Mesenchymal stem cell (in vitro differentiated cells and primary cell): ENCODE measurements around the gene MELK.

Source experiments
- DNase-seq: peaks from one replicate; pipeline ENCODE4 v3.0.0-alpha.2; 2013
- H2AFZ ChIP-seq: one replicate; pipeline ENCODE4 v1.6.1; 2013; ENCODE audit warnings: low read depth, mild to moderate bottlenecking, control low read depth, inconsistent platforms, low read length, moderate library complexity
- H2AK5ac ChIP-seq: 2 replicates; pipeline ENCODE4 v1.6.1; 2013; ENCODE audit warnings: low read length, moderate library complexity, mild to moderate bottlenecking, inconsistent platforms; ENCODE audit not compliant: severe bottlenecking
- H2BK120ac ChIP-seq: one replicate; pipeline ENCODE4 v1.6.1; 2013; ENCODE audit warnings: low read depth, mild to moderate bottlenecking, inconsistent platforms, low read length, moderate library complexity
- H2BK12ac ChIP-seq, 2 experiments: one replicate each; pipeline ENCODE4 v1.6.1; 2013; ENCODE audit warnings: inconsistent platforms in 2 of 2, low read length in 2 of 2, mild to moderate bottlenecking in 2 of 2, moderate library complexity in 2 of 2, control low read depth in 1 of 2
- H2BK15ac ChIP-seq: one replicate; pipeline ENCODE4 v1.6.1; 2013; ENCODE audit warnings: mild to moderate bottlenecking, low read depth, inconsistent platforms; ENCODE audit not compliant: poor library complexity, severe bottlenecking
- H2BK5ac ChIP-seq: 2 replicates; pipeline ENCODE4 v1.6.1; 2013; ENCODE audit warnings: low read depth, mild to moderate bottlenecking, low read length, control low read depth, inconsistent platforms; ENCODE audit not compliant: poor library complexity, severe bottlenecking
- H3K14ac ChIP-seq, 2 experiments: one replicate each; pipeline ENCODE4 v1.6.1; 2013; ENCODE audit warnings: inconsistent platforms in 2 of 2, low read length in 2 of 2, control low read depth in 1 of 2, mild to moderate bottlenecking in 1 of 2, moderate library complexity in 1 of 2
- H3K18ac ChIP-seq, 2 experiments: one replicate each; pipeline ENCODE4 v1.6.1; 2013; ENCODE audit warnings: inconsistent platforms in 2 of 2, low read length in 2 of 2, control low read depth in 1 of 2, low read depth in 1 of 2, mild to moderate bottlenecking in 1 of 2
- H3K23ac ChIP-seq, 2 experiments: one replicate each; pipeline ENCODE4 v1.6.1; 2013; ENCODE audit warnings: inconsistent platforms in 2 of 2, low read length in 2 of 2, mild to moderate bottlenecking in 2 of 2, moderate library complexity in 2 of 2, control low read depth in 1 of 2
- H3K27ac ChIP-seq: 2 replicates; pipeline ENCODE4 v1.5.1; 2013; ENCODE audit warnings: mild to moderate bottlenecking, moderate library complexity, low read length, control low read depth, inconsistent platforms; ENCODE audit not compliant: poor library complexity, severe bottlenecking
- H3K27me3 ChIP-seq, 2 experiments: 2 replicates each; pipeline versions ENCODE4 v1.6.1 to v1.7.0; 2013; ENCODE audit warnings: low read length in 2 of 2, mild to moderate bottlenecking in 2 of 2, moderate library complexity in 2 of 2, control low read depth in 1 of 2, inconsistent platforms in 1 of 2; ENCODE audit not compliant: control insufficient read depth in 1 of 2, insufficient read depth in 1 of 2
- H3K36me3 ChIP-seq, 2 experiments: 2 replicates each; pipeline versions ENCODE4 v1.6.1 to v1.7.0; 2013; ENCODE audit warnings: low read length in 2 of 2, control low read depth in 1 of 2, inconsistent platforms in 1 of 2, low read depth in 1 of 2, mild to moderate bottlenecking in 1 of 2; ENCODE audit not compliant: insufficient read depth in 2 of 2, control insufficient read depth in 1 of 2
- H3K4ac ChIP-seq, 2 experiments: one replicate each; pipeline ENCODE4 v1.6.1; 2013; ENCODE audit warnings: inconsistent platforms in 2 of 2, low read length in 2 of 2, mild to moderate bottlenecking in 2 of 2, moderate library complexity in 2 of 2, control low read depth in 1 of 2, low read depth in 1 of 2
- H3K4me1 ChIP-seq: 2 replicates; pipeline ENCODE4 v1.6.1; 2013; ENCODE audit warnings: low read depth, low read length, control low read depth; ENCODE audit not compliant: control insufficient read depth, insufficient read depth
- H3K4me2 ChIP-seq: 2 replicates; pipeline ENCODE4 v1.6.1; 2013; ENCODE audit warnings: low read length, mild to moderate bottlenecking, inconsistent platforms; ENCODE audit not compliant: poor library complexity, severe bottlenecking
- H3K4me3 ChIP-seq, 2 experiments: 2 replicates each; pipeline versions ENCODE4 v1.5.1 to v1.7.0; 2013; ENCODE audit warnings: low read length in 2 of 2, mild to moderate bottlenecking in 2 of 2, control low read depth in 1 of 2, low read depth in 1 of 2; ENCODE audit not compliant: insufficient read depth in 1 of 2
- H3K79me1 ChIP-seq: replicated peaks from 2 replicates; pipeline ENCODE4 v1.6.1; 2013; ENCODE audit warnings: mild to moderate bottlenecking, control low read depth, low read length, inconsistent platforms; ENCODE audit not compliant: poor library complexity, severe bottlenecking
- H3K9ac ChIP-seq: 2 replicates; pipeline ENCODE4 v1.7.0; 2013; ENCODE audit warnings: mild to moderate bottlenecking, low read length, moderate library complexity
- H3K9me3 ChIP-seq: 2 replicates; pipeline ENCODE4 v1.7.0; 2013; ENCODE audit warnings: mild to moderate bottlenecking, low read length; ENCODE audit not compliant: control insufficient read depth
- H4K8ac ChIP-seq: one replicate; pipeline ENCODE4 v1.6.1; 2013; ENCODE audit warnings: inconsistent platforms, mild to moderate bottlenecking, low read length, moderate library complexity
- H4K91ac ChIP-seq: one replicate; pipeline ENCODE4 v1.6.1; 2013; ENCODE audit warnings: mild to moderate bottlenecking, low read length, inconsistent platforms
- WGBS: methylation state at CpG from one replicate; pipeline ENCODE4 v1.1.7; 2013; ENCODE audit warnings: mixed read lengths; 5-methylcytosine and 5-hydroxymethylcytosine counted together

The MELK gene

GRCh38 chr9:36551129-36551528 lies 21.6 kb upstream of the MELK start:
- Histone ChIP-seq H2BK120ac (no peak overlapping the region), H3K27me3 (peaks cover 6 to 19% of the 10 kb centered on the region in 2 experiments), H3K4me1 (no peaks in the 10 kb centered on the region), H2BK12ac (no peak overlapping the region), H2BK5ac (no peak overlapping the region), H3K14ac (no peak overlapping the region), H3K4me3 (no peak overlapping the region), H2BK15ac (no peak overlapping the region), H2AK5ac (no peak overlapping the region), H3K9ac (no peak overlapping the region), H3K79me1 (no peaks in the 10 kb centered on the region), H3K4me2 (no peak overlapping the region), H2AFZ (no peak overlapping the region), H3K27ac (no peak overlapping the region), H3K23ac (no peak overlapping the region), H3K4ac (no peak overlapping the region), H3K36me3 (no peaks in the 10 kb centered on the region), H3K18ac (no peak overlapping the region), H3K9me3 (no peaks in the 10 kb centered on the region), H4K91ac (no peak overlapping the region), H4K8ac (no peak overlapping the region)
- 79% methylated on average over 3 of the region's 3 CpGs for WGBS
- DNase-seq: no peak

GRCh38 chr9:36551910-36552309 lies 20.8 kb upstream of the MELK start:
- Histone ChIP-seq H3K23ac (no peak overlapping the region), H2AK5ac (no peak overlapping the region), H3K18ac (no peak overlapping the region), H3K27me3 (peaks cover 6 to 19% of the 10 kb centered on the region in 2 experiments), H3K9me3 (no peaks in the 10 kb centered on the region), H3K27ac (no peak overlapping the region), H2BK120ac (no peak overlapping the region), H3K4me1 (no peaks in the 10 kb centered on the region), H3K14ac (no peak overlapping the region), H4K8ac (no peak overlapping the region), H2BK15ac (no peak overlapping the region), H2AFZ (no peak overlapping the region), H4K91ac (no peak overlapping the region), H3K4me3 (no peak overlapping the region), H2BK5ac (no peak overlapping the region), H3K9ac (no peak overlapping the region), H3K79me1 (no peaks in the 10 kb centered on the region), H3K36me3 (no peaks in the 10 kb centered on the region), H2BK12ac (no peak overlapping the region), H3K4me2 (no peak overlapping the region), H3K4ac (no peak overlapping the region)
- DNase-seq: no peak
- 88% methylated on average over 6 of the region's 6 CpGs for WGBS

GRCh38 chr9:36559036-36559695 lies 13.5 kb upstream of the MELK start:
- Histone ChIP-seq H3K4me3 (no peak overlapping the region), H3K14ac (no peak overlapping the region), H4K91ac (no peak overlapping the region), H3K23ac (no peak overlapping the region), H3K4me1 (no peaks in the 10 kb centered on the region), H2AFZ (no peak overlapping the region), H3K79me1 (no peaks in the 10 kb centered on the region), H3K9me3 (no peaks in the 10 kb centered on the region), H2BK12ac (no peak overlapping the region), H3K27me3 (no peaks in the 10 kb centered on the region), H3K18ac (no peak overlapping the region), H2BK5ac (no peak overlapping the region), H3K27ac (no peak overlapping the region), H2BK15ac (no peak overlapping the region), H3K4ac (no peak overlapping the region), H3K9ac (no peak overlapping the region), H3K4me2 (no peak overlapping the region), H2BK120ac (no peak overlapping the region), H4K8ac (peak overlapping the region; percentile 19), H2AK5ac (no peak overlapping the region), H3K36me3 (no peaks in the 10 kb centered on the region)
- DNase-seq: peak; percentile 65
- WGBS: 73% methylated on average over 7 of the region's 7 CpGs

- WGBS: no CpG with 5 or more reads among the region's 2 CpGs
- Histone ChIP-seq H3K9me3 (no peaks in the 10 kb centered on the region), H2AFZ (no peak overlapping the region)
These were observed 11.9 kb upstream of the MELK start for GRCh38 chr9:36560771-36561170.

More at GRCh38 chr9:36560771-36561170, 11.9 kb upstream of the MELK start:
- no peaks in the 10 kb centered on the region for H3K79me1 ChIP-seq
- H3K36me3 ChIP-seq: no peaks in the 10 kb centered on the region
- no peak overlapping the region for H3K14ac ChIP-seq
- H3K27me3 ChIP-seq: no peaks in the 10 kb centered on the region
- H3K4ac ChIP-seq: no peak overlapping the region
- no peak overlapping the region for H3K9ac ChIP-seq
- no peak overlapping the region for H3K27ac ChIP-seq
- H2BK5ac ChIP-seq: no peak overlapping the region
- H3K4me2 ChIP-seq: no peak overlapping the region
- H4K91ac ChIP-seq: no peak overlapping the region
- H3K4me3 ChIP-seq: no peak overlapping the region
- H3K4me1 ChIP-seq: no peaks in the 10 kb centered on the region
- H3K18ac ChIP-seq: no peak overlapping the region
- no peak overlapping the region for H3K23ac ChIP-seq
- no peak overlapping the region for H4K8ac ChIP-seq
- no peak overlapping the region for H2BK120ac ChIP-seq
- H2BK15ac ChIP-seq: no peak overlapping the region
- H2AK5ac ChIP-seq: no peak overlapping the region
- DNase-seq: peak; percentile 20
- H2BK12ac ChIP-seq: no peak overlapping the region
